GM13976 (cell line): Measurements from ENCODE around the gene CHSY1.
A peak's percentile ranks its signal among the peaks of the same experiment; 100 is the strongest.
"Not testable (repeated sequence)": the region's sequence is repeated elsewhere in the genome, so short reads cannot be mapped to it uniquely, and the experiment has no call there.

Experiments used
- DNase-seq: peaks from one replicate; pipeline ENCODE4 v3.0.0; 2012; ENCODE audit warnings: low spot score
- in situ Hi-C: fragments of 300-500 bp; cut with MboI; formaldehyde crosslinking; loops from one replicate; pipeline ENCODE4 v1.12.0; 2022; ENCODE audit warnings: low sequenced_read_pairs, mixed read lengths, inconsistent platforms; ENCODE audit not compliant: unreplicated experiment
- TF ChIP-seq, protein P1 (sequence below): IDR thresholded peaks from 2 replicates; pipeline ENCODE4 v1.5.1; 2012; ENCODE audit warnings: borderline replicate concordance, mild to moderate bottlenecking; ENCODE audit not compliant: insufficient read depth; ENCODE audit errors: extremely low read depth, missing control alignments, control extremely low read depth

CHSY1 gene

DNA sequence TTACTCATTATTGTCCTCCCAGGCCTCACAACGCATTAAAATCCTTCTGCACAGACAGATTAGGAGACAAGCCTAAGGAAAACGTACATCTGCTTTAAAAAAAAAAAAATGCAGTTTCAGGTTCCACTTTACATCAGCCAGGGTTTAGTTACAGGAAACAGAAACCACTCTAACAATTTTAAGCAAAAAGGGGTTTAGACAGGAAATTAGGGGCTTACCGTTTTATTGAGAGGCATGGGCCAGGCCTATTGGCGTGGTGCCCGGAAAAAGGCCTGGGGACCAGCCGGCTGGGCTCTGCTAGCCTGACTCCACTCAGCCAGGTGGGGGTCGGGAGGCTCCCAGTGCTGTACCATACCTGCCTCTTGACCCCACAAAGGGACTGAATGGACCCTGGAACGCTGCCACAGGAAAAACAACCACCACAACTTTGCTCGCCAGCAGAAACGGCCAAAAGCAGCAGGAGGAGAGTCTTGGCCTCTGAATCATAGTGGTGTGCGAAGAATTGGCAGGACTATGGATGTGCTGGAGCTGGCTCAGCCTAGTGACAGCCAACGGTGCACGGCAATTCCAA lies 124.3 kb downstream of the CHSY1 start:
- peak; percentile 73 for DNase-seq
- in situ Hi-C loops = no loop called here
- TF ChIP-seq, protein P1, sequence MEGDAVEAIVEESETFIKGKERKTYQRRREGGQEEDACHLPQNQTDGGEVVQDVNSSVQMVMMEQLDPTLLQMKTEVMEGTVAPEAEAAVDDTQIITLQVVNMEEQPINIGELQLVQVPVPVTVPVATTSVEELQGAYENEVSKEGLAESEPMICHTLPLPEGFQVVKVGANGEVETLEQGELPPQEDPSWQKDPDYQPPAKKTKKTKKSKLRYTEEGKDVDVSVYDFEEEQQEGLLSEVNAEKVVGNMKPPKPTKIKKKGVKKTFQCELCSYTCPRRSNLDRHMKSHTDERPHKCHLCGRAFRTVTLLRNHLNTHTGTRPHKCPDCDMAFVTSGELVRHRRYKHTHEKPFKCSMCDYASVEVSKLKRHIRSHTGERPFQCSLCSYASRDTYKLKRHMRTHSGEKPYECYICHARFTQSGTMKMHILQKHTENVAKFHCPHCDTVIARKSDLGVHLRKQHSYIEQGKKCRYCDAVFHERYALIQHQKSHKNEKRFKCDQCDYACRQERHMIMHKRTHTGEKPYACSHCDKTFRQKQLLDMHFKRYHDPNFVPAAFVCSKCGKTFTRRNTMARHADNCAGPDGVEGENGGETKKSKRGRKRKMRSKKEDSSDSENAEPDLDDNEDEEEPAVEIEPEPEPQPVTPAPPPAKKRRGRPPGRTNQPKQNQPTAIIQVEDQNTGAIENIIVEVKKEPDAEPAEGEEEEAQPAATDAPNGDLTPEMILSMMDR = no peak

DNA sequence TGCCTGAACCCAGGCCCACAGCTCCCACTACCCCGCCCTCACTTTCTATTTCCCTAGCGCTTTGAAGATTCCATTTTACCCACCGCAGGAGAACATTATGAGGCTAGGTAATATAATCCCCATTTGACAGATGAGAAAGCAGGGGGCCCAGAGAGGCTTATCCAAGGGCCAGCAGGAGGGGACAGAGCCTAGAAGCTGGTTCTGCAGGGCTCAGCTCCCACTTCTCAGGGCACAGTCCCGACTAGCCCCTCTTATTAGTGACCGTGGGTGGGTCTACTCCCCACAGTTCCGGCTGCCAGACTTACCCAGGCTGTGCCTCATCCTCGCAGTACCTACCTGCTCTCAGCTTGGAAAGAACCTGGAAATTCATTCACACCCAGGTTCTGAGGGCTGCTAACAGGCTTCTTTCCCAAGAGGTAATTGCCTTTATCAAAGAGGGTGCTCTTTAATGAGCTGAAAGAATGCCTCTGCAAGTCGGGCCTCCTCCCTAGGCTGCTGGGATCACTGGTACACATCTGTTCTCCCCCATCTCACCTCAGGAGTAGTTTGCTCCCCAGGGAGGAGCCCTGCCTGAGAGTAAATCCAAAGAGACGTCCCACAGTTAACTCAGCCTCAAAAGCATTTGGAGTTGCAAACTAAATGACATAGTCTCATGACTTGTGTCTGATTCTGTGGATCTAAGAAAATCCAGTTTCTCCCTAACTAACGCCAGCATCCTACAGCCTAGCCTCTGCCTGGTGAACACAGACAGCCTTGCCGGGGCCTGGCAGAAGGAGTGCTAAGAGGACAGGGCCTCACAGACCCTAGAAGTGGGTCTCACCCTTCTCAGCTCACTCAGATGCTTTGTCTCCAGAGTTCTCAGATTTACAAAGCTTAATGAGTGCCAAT lies 125.0 kb downstream of the CHSY1 start:
- DNase-seq = no peak
- TF ChIP-seq, protein P1 = no peak
- in situ Hi-C loops = no loop called here

DNA sequence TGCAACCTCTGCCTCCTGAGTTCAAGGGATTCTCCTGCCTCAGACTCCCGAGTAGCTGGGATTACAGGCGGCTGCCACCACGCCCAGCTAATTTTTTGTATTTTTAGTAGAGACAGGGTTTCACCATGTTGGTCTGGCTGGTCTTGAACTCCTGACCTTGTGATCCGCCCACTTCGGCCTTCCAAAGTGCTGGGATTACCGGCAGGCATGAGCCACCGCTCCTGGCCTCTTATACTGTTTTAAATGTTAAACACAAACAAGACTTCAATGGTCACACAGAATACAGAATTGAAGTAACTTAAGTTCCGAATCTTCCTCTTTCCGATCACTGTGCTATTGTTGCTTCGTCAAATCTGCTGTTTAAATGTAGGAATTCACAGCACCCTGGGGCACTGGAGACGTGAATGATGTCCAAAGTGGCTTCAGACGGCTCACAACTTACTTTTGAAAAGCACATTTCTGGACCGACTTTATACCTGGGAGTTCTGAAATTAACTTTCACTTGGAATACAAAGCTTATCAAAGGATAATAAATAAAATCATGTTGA lies 125.9 kb downstream of the CHSY1 start:
- in situ Hi-C loops, DNase-seq: not testable (repeated sequence)
